Endothelial cell (in vitro differentiated cells): Measurements from ENCODE around the gene FRMPD4. TPM values are rescaled to one million over a fixed set of nuclear protein-coding genes. Genes with fewer than 3 reads are reported as not detected.

Source experiments
- DNase-seq: peaks from one replicate; pipeline ENCODE4 v3.0.0; 2021; ENCODE audit warnings: low spot score
- H3K27ac Mint-ChIP-seq: one replicate; pipeline ENCODE4 v1.8.0; 2021; ENCODE audit warnings: mixed read lengths, inconsistent platforms; ENCODE audit not compliant: unreplicated experiment
- H3K27me3 Mint-ChIP-seq: one replicate; pipeline ENCODE4 v1.8.0; 2021; ENCODE audit warnings: mild to moderate bottlenecking, moderate library complexity, mixed read lengths, inconsistent platforms; ENCODE audit not compliant: unreplicated experiment
- H3K36me3 Mint-ChIP-seq: one replicate; pipeline ENCODE4 v1.8.0; 2021; ENCODE audit warnings: mild to moderate bottlenecking, low read depth, mixed read lengths, inconsistent platforms; ENCODE audit not compliant: unreplicated experiment
- H3K4me1 Mint-ChIP-seq: one replicate; pipeline ENCODE4 v1.8.0; 2021; ENCODE audit warnings: mild to moderate bottlenecking, mixed read lengths, inconsistent platforms; ENCODE audit not compliant: unreplicated experiment
- H3K4me3 Mint-ChIP-seq: one replicate; pipeline ENCODE4 v1.8.0; 2021; ENCODE audit warnings: mild to moderate bottlenecking, mixed read lengths, inconsistent platforms; ENCODE audit not compliant: unreplicated experiment
- H3K9me3 Mint-ChIP-seq: one replicate; pipeline ENCODE4 v1.8.0; 2021; ENCODE audit warnings: mixed read lengths, inconsistent platforms; ENCODE audit not compliant: unreplicated experiment
- CTCF ChIP-seq: fragments of 200-600 bp; sonication (generic); IDR thresholded peaks from one replicate; pipeline ENCODE4 v1.5.0; 2021; ENCODE audit warnings: antibody characterized with exemption; ENCODE audit not compliant: unreplicated experiment
- total RNA-seq: library from RNA; stranded (reverse); fragmentation: NEBNext Ultra II Directional; extraction: Animal tissue kit (Norgen Biotek cat#: 25700); gene quantifications from one replicate; pipeline ENCODE4 v1.2.1, GENCODE V29; 2021; ENCODE audit not compliant: unreplicated experiment

Gene FRMPD4
- total RNA-seq, 1 donor from 2014 or later: 0.03 TPM

GRCh38 chrX:12595720-12596119, 457.4 kb downstream of the FRMPD4 start:
- H3K27me3 Mint-ChIP-seq: peaks cover 1% of the 10 kb centered on the region
- H3K9me3 Mint-ChIP-seq: no peaks in the 10 kb centered on the region
- peaks cover 7% of the 10 kb centered on the region for H3K4me1 Mint-ChIP-seq
- H3K36me3 Mint-ChIP-seq: no peaks in the 10 kb centered on the region
- DNase-seq: no peak
- no peak for TF ChIP-seq CTCF
- H3K27ac Mint-ChIP-seq: no peak overlapping the region
- no peak overlapping the region for H3K4me3 Mint-ChIP-seq

- H3K9me3 Mint-ChIP-seq: no peaks in the 10 kb centered on the region
- H3K36me3 Mint-ChIP-seq: no peaks in the 10 kb centered on the region
- DNase-seq: no peak
- no peak overlapping the region for H3K27ac Mint-ChIP-seq
- no peaks in the 10 kb centered on the region for H3K27me3 Mint-ChIP-seq
- H3K4me1 Mint-ChIP-seq: no peaks in the 10 kb centered on the region
- no peak overlapping the region for H3K4me3 Mint-ChIP-seq
- no peak for TF ChIP-seq CTCF
These were observed 471.8 kb downstream of the FRMPD4 start for GRCh38 chrX:12610079-12610478.

- no peaks in the 10 kb centered on the region for H3K4me1 Mint-ChIP-seq
- H3K27ac Mint-ChIP-seq: no peak overlapping the region
- no peaks in the 10 kb centered on the region for H3K9me3 Mint-ChIP-seq
- H3K4me3 Mint-ChIP-seq: no peak overlapping the region
- no peak for DNase-seq
- H3K27me3 Mint-ChIP-seq: no peaks in the 10 kb centered on the region
- no peak for TF ChIP-seq CTCF
- no peaks in the 10 kb centered on the region for H3K36me3 Mint-ChIP-seq
These were observed 473.2 kb downstream of the FRMPD4 start for GRCh38 chrX:12611471-12611870.

DNA sequence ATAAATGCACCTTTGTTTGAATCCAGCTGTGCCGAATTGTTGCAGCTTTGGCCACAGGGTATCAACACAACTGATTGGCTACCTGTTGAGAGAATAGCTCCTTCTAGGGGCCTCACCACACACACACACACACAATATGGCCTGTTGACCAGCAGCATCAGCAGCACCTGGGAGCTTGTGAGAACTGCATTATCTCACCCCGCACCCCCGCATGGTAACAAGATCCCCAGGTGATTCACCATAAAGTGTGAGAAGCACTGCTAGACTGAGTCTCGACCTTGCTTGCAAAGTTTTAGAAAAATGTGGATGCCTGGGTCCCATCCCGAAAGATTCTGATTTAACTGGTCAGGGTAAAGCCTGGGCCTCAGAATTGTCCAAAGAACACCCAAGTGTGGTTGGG, 476.0 kb downstream of the FRMPD4 start:
- Mint-ChIP-seq H3K4me1 (no peaks in the 10 kb centered on the region), H3K27ac (no peak overlapping the region), H3K4me3 (no peak overlapping the region), H3K36me3 (no peaks in the 10 kb centered on the region), H3K27me3 (no peaks in the 10 kb centered on the region), H3K9me3 (no peaks in the 10 kb centered on the region)
- no peak for TF ChIP-seq CTCF
- no peak for DNase-seq

- no peaks in the 10 kb centered on the region for H3K9me3 Mint-ChIP-seq
- H3K4me3 Mint-ChIP-seq: no peak overlapping the region
- no peak for TF ChIP-seq CTCF
- no peaks in the 10 kb centered on the region for H3K4me1 Mint-ChIP-seq
- no peaks in the 10 kb centered on the region for H3K36me3 Mint-ChIP-seq
- H3K27me3 Mint-ChIP-seq: no peaks in the 10 kb centered on the region
- H3K27ac Mint-ChIP-seq: no peak overlapping the region
- no peak for DNase-seq
These were observed 476.8 kb downstream of the FRMPD4 start for GRCh38 chrX:12615061-12615460.
